GM21447 (cell line): ENCODE results near the gene FRS2.
"Not testable (repeated sequence)": the region's sequence is repeated elsewhere in the genome, so short reads cannot be mapped to it uniquely, and the experiment has no call there.

Source experiments
- ATAC-seq: cut with Tn5 transposase; IDR thresholded peaks from one replicate; pipeline ENCODE4 v1.9.1; 2021; ENCODE audit not compliant: unreplicated experiment

FRS2 gene

GRCh38 chr12:69575346-69575745 lies 105.2 kb downstream of the FRS2 start:
- ATAC-seq, result no peak

GRCh38 chr12:69578283-69578682 lies 108.1 kb downstream of the FRS2 start:
- ATAC-seq, result no peak

GRCh38 chr12:69579029-69579428 lies 108.8 kb downstream of the FRS2 start:
- ATAC-seq, result no peak

DNA sequence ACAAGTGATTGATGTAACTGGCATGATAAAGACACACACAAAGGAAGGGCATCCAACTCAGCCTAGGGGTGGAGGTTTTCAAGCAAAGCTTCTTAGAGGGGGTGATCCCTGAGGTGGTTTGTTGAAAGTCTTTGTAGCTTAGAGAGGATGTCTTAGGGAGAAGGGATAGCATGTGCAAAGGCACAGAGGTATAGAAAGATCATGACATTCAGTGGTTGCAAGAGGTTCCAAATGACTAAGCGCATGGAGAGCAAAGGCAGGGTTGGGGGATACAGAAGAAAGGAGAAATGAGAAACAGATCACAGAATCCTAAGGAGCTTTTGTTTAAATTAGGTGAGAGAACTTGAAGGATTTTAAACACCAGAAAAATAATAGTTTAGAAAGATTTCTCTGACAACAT lies 109.9 kb downstream of the FRS2 start:
- no peak for ATAC-seq

DNA sequence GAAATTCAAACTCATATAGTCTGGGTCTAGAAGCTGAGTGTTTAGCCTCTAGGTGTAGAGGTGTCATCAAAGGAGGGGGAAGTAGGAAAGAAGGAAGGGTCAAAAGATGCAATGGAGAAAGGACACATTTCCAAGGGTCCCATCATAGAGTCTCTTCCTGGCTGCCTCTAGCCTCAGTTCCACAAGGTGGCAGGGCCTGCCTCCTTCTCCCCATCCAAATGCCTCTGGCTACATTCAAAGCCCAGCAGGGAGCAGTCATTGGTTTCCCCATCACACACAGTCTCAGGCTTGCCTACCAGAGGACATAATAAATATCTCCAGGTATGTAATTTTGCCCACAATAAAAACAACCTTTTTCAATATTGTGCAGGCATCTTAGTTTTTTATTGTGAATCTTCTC lies 113.0 kb downstream of the FRS2 start:
- ATAC-seq, result no peak

- peak; percentile 97 for ATAC-seq
These were observed 115.2 kb downstream of the FRS2 start, which contains the start of gene CCT2 for GRCh38 chr12:69585189-69586062. Gene CCT2 (plus strand): TSS chr12:69585459. CDS start chr12:69585522, 63 bp downstream.

- ATAC-seq, result no peak
These were observed 118.3 kb downstream of the FRS2 start for GRCh38 chr12:69588527-69588926.

DNA sequence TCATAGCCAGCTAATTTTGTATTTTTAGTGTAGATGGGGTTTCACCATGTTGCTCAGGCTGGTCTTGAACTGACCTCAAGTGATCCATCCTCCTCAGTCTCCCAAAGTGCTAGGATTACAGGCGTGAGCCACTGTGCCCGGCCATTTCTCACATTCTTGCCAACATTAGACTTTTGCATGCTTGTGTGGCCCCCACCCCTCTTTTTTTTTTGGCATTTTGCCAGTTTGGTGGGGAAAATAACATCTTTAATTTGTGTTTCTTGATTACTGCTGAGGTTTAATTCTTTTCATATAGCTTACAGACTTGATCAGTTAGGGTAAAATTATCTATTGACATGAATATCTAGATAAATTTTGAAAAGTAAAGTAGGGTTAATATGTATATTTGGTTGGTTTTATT lies 118.9 kb downstream of the FRS2 start:
- no peak for ATAC-seq

DNA sequence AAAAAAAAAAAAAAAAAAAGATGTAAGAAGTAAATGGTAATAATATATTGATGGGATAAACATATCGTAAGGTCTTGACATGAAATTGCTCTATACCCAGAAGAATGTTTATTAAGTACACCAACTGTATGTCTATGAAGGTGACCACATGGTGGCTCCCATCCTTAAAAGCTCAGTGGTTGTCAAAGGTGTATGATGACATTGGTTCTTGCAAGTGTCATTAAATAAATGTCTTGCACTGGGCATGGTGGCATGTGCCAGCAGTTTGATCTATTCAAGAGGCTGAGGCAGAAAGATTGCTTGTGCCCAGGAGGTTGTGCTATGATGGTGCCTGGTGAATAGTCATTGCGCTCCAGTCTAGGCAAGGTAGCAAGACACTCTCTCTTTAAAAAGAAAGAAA lies 125.5 kb downstream of the FRS2 start:
- ATAC-seq, result no peak

DNA sequence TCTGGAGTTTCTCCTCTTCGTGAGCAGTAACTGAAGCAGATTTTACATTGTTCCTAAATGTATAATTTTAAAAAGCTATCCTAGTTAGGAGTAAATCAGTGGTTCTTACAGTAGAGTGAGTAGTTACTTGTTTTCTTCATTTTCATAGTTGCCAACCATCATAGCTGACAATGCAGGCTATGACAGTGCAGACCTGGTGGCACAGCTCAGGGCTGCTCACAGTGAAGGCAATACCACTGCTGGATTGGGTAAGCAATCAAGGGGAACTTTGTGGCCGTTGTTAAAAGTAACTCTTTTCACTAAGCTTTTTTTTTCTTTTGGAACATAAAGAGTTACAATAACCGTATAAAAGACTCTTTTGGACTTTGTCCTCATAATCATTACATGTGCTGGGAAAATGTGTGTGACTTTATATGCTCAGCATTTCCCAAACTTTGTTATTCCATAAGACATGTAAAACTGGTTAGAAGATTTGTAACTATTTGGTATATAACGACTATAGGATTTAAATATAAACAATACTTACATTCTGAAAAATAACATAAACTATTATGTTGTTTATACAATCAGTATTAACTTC lies 128.1 kb downstream of the FRS2 start:
- no peak for ATAC-seq

- no peak for ATAC-seq
These were observed 130.6 kb downstream of the FRS2 start for GRCh38 chr12:69600804-69601203.

- no peak for ATAC-seq
These were observed 131.9 kb downstream of the FRS2 start for GRCh38 chr12:69601962-69602685.

DNA sequence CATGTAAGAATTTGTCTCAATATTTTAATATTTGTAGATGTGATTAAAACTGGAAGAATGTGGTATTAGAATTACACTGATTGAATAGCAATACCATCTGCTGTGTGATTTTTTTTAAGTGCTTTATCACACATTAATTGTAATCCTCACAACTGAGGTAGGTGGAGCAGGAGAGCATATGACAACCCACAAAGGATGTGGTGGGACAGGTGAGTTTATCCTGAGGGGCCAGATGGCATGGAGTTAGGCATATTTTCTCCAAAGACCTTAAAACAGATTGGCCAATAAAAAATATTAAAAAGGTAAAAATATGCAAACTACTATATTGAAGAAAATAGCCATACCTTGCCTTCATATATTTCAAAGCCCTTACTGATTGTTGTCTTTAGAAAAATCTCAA lies 132.8 kb downstream of the FRS2 start:
- ATAC-seq, result no peak

DNA sequence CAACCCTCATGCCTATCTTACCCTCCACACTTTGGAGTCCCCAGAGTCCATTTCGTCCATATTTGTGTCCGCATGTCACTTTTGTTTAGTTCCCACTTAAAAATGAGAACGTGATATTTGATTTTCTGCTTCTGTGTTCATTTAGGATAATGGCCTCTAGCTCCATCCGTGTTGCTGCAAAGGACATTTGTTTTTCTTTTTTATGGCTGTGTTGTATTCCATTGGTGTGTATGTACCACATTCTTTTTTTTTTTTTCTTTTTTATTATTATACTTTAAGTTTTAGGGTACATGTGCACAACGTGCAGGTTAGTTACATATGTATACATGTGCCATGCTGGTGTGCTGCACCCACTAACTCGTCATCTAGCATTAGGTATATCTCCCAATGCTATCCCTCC lies 133.4 kb downstream of the FRS2 start:
- not testable (repeated sequence) for ATAC-seq

DNA sequence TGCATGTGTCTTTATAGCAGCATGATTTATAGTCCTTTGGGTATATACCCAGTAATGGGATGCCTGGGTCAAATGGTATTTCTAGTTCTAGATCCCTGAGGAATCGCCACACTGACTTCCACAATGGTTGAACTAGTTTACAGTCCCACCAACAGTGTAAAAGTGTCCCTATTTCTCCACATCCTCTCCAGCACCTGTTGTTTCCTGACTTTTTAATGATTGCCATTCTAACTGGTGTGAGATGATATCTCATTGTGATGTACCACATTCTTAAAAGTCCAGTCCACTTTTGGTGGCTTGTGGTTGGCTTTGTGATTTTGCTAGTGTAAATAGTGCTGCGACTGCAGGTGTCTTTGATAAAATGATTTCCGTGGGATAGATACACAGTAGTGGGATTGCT lies 134.1 kb downstream of the FRS2 start:
- not testable (repeated sequence) for ATAC-seq

DNA sequence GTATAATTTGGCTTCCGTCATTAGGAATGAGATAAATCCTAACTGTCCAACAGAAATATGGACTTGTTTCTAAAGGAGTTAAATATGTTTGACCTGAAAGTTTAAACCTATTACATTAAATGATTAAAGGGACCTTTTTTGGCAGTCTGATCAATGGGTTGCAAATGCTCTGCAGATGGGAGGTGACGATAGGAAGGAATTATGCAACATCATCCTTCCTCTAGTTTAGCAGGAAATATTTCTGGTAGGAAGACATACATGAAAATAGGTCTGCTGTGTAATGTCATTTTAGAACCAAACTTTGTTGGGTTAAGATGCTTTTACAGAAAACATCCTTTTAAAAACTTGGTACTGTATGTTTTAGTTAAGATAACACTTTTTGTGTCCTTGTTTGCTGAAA lies 137.9 kb downstream of the FRS2 start:
- ATAC-seq, result no peak

DNA sequence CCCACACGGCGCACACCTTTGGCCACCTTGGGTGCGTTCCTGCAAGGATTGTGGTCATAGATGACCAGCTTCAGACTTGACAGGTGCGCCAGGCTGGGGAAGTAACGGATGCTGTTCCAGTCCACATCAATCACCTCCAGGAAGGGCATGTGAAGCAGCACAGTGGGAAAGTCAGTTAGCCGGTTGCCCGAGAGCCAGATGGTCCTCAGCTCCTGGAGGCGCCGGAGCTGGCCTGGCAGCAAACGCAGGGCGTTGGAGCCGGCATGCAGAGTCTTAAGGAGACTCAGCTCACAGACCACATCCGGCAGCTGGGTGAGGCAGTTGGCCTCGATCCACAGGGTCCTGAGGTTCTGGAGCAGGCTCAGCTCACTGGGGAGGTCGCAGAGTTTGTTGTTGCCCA lies 139.9 kb downstream of the FRS2 start:
- ATAC-seq, result no peak

DNA sequence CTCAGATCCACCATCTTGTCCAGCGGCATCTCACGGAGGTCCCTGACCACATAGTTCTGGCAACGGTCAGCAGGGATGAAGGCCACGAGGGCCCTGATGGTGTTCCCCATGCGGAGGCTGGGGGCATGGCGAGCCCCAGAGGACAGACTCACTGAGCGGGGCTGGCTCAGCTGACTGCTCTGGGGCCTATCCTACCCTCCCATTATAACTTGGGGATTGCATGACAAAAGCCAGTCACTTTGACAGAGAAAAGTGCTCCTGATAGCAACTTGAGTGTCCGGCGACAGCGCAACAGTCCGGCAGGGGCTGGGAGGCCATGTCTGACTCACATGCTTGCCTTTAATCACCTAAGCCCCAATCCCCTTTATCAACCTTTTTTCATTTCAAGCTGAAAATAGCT lies 140.5 kb downstream of the FRS2 start, which contains the start of gene LRRC10:
TSS of gene LRRC10 (minus strand) at position 179 of the 400 bp plus-strand sequence. CDS start at position 110, 69 bp downstream.
- no peak for ATAC-seq

DNA sequence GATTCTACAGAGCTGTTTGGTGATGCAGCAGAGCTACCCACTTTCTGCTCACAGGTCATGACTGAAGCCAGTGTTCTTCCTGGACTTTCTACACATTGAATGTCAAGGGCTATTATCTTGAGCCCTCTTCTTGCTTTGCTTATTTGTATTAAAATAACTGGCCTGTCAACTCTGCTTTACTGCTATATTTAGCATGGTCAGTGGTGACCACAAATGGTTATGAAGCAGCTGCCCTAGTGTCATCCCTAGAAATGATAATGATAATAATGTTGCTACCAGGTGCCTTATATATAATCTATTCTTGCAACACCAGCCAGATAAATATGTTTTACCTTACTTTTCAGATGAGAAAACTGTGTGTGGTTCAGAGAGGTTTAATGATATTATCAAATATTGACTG lies 143.2 kb downstream of the FRS2 start:
- no peak for ATAC-seq

DNA sequence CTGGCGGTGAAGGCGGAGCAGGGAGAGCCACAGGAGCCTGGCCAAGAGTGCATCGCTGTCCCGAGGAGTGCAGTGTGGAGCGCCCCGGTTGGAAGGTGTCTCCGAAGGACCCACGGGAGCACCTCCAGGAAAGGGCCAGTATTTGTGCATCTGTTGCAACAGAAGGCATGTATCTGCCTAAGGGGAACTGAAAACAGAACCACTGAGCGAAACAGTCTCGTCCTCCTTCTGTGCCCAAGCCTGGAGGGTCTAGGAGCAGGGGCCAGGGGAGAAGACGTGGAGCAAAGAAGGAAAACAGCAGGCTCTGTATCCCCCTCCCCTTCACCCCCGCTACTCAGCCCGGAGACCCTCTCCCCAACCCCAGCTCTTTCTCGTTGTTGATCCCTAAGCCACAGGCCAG lies 145.8 kb downstream of the FRS2 start:
- ATAC-seq, result no peak

GRCh38 chr12:69619050-69619449 lies 148.9 kb downstream of the FRS2 start:
- ATAC-seq, result no peak

GRCh38 chr12:69620077-69620476 lies 149.9 kb downstream of the FRS2 start:
- ATAC-seq, result no peak
